Measurements from ENCODE around the gene MTG2. TPM values are rescaled to one million over a fixed set of nuclear protein-coding genes. Genes with fewer than 3 reads are reported as not detected.

Gene MTG2
- total RNA-seq, 1 experiment from 2014 or later, result 46.4 TPM

DNA sequence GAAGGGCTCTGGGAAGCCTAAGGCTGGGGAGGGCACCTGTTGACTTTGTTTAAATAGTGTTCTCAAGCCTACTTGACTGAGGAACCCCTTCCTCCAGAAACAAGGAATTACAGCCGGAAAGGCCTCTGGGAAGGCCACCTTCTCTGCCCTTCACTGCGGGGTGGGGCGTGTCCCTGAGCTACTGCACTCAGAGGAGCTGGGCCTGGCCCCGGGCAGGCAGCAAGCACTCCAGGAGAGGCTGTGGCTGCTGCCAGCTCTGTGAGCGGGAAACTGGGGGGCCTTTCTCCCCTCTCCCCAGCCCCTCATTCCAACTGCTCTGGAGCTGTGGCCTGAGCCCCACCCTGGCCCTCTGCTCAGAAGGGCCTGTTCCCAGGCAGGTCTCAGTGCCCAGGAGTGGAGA, 51.5 kb downstream of the MTG2 start:
- DNase-seq (ENCODE audit: low read depth), result no peak

GRCh38 chr20:62235001-62235776, 52.4 kb downstream of the MTG2 start:
- DNase-seq (ENCODE audit: low read depth), result peak; percentile 24

DNA sequence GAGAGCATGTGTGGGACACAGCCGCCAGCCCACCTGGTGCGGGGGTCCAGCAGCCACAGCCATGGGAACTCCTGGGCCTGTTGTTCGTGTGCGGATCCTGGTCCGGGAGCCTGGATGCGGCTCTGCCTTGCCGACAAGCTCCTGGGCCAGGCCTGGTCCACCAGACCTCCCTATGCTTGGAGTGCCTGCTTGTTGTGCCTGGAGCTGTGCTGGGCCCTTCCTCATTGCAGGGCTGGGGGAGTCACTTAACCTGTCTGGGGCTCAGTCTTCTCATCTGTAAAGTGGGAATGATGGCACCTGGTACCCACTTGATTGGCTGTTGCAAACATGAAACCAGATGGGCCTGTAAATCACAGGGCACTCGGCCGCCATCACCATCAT, 52.9 kb downstream of the MTG2 start:
- no peak for DNase-seq (ENCODE audit: low read depth)

DNA sequence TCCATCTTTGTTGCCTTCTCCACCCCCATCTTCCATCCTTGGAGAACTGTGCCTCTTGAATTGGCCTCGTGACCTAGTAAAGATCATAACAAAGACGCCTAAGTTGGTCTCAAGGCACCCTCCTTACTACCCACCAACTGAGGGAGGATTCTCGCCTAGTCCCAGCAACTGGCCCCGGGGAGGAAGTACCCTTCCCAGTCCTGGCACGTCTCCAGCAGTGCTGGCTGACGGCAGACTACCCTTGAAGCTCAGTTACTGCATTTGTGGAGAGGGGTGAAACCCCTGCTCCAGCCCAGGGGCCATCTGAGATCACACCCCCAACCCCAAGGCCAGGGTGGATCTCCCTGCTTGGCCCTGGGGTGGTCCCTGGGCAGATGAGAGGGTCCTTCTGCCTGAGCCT, 53.4 kb downstream of the MTG2 start:
- no peak for DNase-seq (ENCODE audit: low read depth)

GRCh38 chr20:62236766-62237513, 54.1 kb downstream of the MTG2 start:
- peak; percentile 27 for DNase-seq (ENCODE audit: low read depth)

DNA sequence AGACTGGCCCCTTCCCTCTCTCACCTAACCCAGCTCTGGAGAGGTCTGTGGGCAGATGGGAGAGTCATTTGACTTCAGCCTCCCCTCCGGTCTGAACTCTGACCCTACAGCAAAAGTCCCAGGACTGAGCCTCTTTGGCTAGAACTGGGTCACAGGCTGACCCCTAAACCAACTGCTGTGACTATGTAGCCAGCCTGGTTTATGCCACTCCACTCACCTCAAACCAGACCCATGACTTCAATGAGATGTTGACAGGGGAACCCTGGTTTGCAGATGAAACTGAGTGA, 54.6 kb downstream of the MTG2 start:
- no peak for DNase-seq (ENCODE audit: low read depth)

DNA sequence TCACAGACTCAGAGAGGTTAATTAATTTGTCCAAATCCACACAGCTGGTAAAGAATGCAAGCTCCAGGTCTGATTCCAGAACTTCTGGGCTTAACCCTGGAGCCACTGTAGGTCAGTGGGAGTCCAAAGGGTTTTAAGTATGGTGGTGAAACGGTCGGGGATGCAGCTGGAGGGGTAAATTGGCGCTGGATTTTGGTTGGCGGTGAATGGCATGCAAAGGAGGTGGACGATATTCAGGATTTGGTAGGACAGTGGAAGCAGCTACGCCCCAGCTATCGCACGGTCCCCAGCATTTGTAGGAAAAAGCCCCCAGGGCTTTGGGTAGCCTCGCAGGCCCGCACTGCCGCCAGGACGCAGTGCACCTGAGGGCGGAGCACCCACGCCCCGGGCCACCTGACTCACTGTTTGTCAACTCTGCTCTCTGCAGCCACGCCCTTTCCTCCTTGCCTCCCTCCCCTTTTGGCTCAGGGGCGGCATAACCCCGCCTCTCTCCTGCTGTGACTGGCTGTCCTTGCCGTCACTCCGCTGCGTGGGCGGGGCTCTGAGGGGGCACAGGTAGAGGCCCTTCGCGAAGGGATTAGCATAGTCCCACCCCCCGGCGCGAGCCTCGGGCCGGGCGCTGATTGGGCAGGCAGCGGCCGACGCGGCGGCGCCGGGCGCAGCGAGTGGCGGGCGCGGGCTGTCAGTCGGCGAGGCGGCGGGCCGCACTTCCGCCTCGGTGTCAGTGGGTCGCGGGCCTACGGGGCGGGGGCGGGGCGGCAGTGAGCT, 55.2 kb downstream of the MTG2 start, which contains the start of gene OSBPL2:
OSBPL2 (plus strand) TSS at position 721 of the 768 bp plus-strand sequence. CDS start 17,664 bp downstream, outside the sequence.
- DNase-seq (ENCODE audit: low read depth), result peak; percentile 98

DNA sequence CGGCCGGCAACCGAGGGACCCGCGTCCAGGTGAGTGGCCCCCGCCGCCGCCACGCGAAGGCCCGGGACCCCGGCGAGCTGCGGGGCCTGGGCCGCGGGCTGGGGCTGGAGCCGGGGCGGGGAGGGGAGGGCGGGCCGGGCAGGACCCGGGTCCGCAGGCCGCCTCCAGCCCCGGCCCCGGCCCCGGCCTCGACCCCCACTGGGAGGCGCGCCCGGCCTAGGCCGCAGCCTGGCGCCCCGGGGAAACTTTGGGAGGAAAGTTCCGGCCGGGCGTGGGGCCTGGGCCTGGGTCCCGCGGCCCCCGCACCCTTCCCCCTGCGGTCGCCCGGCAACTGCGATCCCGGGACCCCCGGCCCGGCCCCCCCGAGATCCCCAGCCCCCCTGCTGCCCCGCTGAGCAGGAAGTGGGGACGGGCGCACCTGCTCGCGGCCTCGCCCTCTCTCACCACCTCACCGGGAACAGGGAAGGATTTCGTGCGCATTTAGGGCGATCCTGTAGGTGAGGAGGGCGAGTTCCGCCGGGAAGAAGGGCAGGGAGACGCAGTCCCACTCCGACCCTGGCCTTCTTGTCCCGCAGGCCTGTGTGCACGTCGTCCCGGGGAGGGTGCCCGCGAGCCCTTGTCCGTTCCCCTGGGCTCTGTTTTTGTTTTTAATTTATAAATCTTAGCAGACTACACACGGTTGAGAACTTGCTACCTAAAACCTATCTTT, 55.9 kb downstream of the MTG2 start:
- DNase-seq (ENCODE audit: low read depth), result peak; percentile 28

DNA sequence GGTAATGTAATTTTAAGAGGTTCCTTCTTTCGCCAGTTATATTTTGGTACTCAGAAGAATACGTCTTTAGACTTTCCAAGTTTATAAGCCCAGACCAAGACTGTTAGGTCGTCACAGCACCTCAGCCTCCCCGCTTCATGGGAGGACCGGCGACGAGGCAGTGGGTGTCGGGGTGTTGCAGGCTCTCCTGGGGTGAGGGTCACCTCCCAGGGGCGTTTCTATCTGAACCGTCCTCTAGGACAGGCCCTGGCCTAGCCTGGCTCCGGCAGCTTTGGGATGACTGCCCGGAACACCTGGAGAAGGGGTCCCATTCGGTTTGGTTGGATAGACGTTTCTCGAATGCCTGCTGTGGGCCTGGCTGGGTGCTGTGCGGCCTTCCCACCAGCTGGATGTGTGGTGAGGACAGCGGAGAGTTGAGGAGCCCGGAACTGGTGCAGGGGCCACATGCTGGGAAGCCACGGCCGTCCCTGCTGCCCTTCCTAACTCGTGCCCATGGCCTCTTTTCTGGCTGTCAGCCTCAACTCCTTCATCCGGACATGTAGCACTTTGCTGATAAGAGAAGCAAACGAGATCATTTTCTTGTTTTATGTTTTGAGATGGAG, 56.6 kb downstream of the MTG2 start:
- no peak for DNase-seq (ENCODE audit: low read depth)

GRCh38 chr20:62240020-62240685, 57.3 kb downstream of the MTG2 start:
- no peak for DNase-seq (ENCODE audit: low read depth)

DNA sequence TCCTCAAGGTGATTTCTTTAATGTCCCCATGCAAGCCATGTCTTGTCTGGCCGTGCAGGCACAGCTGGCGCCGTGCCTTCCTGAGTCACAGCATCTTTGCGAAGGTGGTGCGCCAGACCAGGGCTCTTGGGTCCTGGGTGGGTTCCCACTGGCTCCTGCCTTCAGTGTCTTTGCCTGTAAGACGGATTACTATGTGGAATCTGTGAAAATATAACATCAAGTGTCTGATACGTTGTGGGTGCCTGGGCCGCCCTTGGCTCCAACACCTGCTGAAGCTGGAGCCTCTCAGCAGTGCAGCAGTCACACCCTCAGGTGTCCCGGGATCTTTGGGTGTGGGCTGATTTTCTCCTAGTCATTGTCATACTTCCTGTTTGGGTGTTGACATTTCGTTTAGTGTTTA, 58.7 kb downstream of the MTG2 start:
- DNase-seq (ENCODE audit: low read depth), result no peak

GRCh38 chr20:62242176-62242575, 59.3 kb downstream of the MTG2 start:
- no peak for DNase-seq (ENCODE audit: low read depth)

DNA sequence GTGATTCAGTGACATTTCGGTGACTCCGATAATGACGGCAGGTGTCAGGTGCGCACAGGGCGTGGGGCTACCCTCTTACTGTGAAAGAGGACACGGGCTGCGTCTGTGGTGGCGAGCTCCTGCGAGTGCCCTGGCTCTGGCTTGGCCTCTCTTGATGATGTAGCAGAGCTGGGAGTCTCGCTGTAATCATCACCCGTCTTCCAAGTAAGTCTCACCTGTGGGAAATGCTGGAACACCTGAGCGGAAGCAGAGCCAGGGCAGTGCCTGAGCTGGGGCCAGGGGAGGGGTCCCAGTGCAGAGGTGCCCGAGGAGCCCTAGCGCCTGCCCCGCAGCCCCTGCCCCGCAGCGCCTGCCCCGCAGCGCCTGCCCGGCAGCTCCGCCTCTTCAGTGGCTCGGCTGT, 60.3 kb downstream of the MTG2 start:
- no peak for DNase-seq (ENCODE audit: low read depth)

DNA sequence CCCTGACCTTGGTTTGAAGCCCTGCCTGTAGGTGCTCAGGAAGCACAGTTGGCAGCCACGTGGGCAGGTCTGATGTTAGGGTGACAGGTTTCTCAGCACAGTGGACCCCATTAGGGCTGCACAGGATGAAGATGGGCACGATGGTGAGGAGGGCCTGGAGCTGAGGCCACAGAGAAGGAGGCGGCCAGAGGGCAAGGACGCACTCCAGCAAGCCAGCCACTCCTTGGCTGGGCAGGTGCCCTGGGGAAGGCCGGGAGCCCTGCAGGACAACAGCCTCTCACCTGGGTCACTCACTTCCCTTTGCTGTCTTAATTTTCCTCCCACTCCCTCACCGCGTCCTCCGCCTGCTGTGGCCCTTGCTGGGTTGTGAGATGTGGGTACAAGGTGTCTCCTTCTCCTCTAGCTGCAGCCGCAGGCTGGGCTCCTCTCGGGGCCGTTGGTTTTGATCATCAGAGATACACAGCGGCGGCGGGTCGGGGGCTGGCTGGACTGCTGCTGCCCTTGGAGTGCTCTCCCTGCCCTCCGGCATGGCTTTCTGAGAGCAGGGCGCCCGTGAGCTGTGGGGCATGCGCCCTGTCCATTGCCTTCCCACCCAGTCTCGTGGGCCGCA, 61.2 kb downstream of the MTG2 start:
- DNase-seq (ENCODE audit: low read depth), result no peak

GRCh38 chr20:62244644-62245108, 61.8 kb downstream of the MTG2 start:
- no peak for DNase-seq (ENCODE audit: low read depth)

DNA sequence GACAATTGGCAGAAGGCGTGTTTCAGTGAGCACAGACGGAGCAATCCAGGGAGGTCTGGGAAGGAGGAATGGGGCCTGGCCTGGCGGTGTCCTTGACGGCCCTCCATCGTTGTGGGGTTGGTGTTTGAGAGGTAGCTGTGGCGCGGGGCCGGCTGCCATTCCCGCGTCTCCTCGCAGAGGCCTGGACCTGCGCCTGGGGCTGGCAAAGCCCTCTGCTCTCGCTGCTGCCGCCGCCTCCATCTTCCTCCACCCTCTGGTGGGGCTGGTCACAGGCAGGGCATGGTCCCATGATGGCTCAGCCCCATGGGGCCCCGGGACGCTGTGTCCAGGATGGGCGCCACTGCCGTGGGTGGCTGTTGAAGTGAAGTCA, 63.1 kb downstream of the MTG2 start:
- no peak for DNase-seq (ENCODE audit: low read depth)

DNA sequence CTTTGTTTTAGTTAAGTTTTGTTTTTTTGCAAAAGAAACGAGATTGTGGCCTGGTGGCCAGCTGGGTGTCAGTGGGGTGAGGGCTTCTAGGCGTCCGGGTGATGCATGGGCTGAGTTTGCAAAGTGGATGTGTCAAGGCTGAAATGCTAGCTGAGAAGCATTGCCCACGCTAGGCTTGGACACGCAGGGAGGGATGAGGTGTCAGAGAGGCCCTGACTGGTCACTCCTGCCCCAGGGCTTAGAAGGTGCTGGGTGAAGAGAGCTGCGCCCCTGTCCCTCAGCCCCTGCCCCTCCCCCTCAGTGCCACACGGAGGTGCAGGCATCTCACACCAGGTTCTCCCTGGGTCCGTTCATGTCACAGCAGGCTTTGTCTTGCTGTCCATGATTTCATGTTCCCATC, 63.6 kb downstream of the MTG2 start:
- no peak for DNase-seq (ENCODE audit: low read depth)

- no peak for DNase-seq (ENCODE audit: low read depth)
Observed at GRCh38 chr20:62246872-62247652, 64.2 kb downstream of the MTG2 start.

GRCh38 chr20:62248890-62249560, 66.2 kb downstream of the MTG2 start:
- no peak for DNase-seq (ENCODE audit: low read depth)

All from M059J (cell line).